Retinal pigment epithelial cell (primary cell): ENCODE measurements around the gene RHOF.

Experiments
- DNase-seq: peaks from one replicate; pipeline ENCODE4 v3.0.0-alpha.2; 2010; ENCODE audit warnings: low read depth
- H3K4me3 ChIP-seq: 2 replicates; pipeline ENCODE4 v1.5.1; 2011; ENCODE audit warnings: mild to moderate bottlenecking, low read length, control low read depth, moderate library complexity
- CTCF ChIP-seq: conservative IDR thresholded peaks from 2 replicates; pipeline ENCODE4 v1.5.1; 2011; ENCODE audit warnings: low read depth, low read length, control low read depth, inconsistent platforms

RHOF gene

GRCh38 chr12:121830588-121831265 lies 37.2 kb upstream of the RHOF start:
- TF ChIP-seq CTCF = no peak
- H3K4me3 ChIP-seq = no peak overlapping the region
- DNase-seq = no peak

GRCh38 chr12:121830134-121830533 lies 36.6 kb upstream of the RHOF start:
- DNase-seq = no peak
- TF ChIP-seq CTCF = no peak
- H3K4me3 ChIP-seq = no peak overlapping the region

GRCh38 chr12:121829250-121829918 lies 35.9 kb upstream of the RHOF start:
- no peak overlapping the region for H3K4me3 ChIP-seq
- TF ChIP-seq CTCF = no peak
- no peak for DNase-seq

GRCh38 chr12:121828826-121829225 lies 35.3 kb upstream of the RHOF start:
- no peak for TF ChIP-seq CTCF
- DNase-seq = no peak

GRCh38 chr12:121828306-121828705 lies 34.8 kb upstream of the RHOF start:
- no peak for TF ChIP-seq CTCF

More at GRCh38 chr12:121828826-121829225, 35.3 kb upstream of the RHOF start:
- no peak overlapping the region for H3K4me3 ChIP-seq

GRCh38 chr12:121827351-121828099 lies 34.0 kb upstream of the RHOF start:
- H3K4me3 ChIP-seq = no peak overlapping the region
- TF ChIP-seq CTCF = no peak
- DNase-seq = no peak

More at GRCh38 chr12:121828306-121828705, 34.8 kb upstream of the RHOF start:
- H3K4me3 ChIP-seq = no peak overlapping the region
- no peak for DNase-seq
